ENCODE data around the gene PRPF8.
"Not testable (repeated sequence)": the region's sequence is repeated elsewhere in the genome, so short reads cannot be mapped to it uniquely, and the experiment has no call there.

Gene PRPF8

DNA sequence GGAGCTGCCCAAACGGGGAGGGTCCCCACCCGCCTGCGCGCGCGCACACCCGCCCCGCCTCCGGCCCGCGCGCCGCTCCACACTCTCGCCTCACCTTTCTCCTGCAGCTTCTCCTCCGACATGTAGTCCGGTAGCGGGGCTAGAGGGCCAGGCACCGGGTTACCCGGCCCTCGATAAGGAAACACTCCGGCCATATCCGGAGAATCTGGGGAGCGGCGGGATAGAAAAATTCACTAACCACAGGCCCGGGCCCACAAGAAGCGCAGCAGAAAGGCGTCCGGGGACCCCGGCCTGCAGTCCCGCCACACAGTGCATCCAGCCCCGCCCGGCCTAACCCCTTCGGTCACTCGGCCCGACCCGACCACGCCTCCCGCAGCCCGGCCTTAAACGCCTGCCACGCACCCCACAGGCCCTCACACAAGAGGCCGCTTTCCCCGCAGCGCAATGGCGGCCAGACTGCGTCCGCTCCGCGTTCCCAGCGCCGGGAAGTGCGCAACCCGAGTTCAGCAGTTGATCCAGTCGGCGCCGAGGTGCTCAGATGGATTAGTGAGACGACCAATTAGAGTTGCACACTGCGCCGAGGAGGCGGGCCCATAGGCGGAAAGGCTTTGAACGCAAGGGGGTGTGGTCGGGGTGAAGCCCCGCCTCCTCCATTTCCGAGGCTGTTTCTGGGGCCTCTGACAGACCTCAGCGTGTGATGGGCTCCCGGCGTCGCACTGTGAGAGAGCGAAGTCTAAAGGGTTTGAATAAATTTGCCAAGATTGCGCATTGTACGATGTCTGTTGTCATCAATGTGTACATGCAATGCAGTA is at the start of gene PRPF8:
PRPF8 (minus strand) TSS at position 490 of the 812 bp plus-strand sequence; CDS start at position 194, 296 bp downstream.
- peak; percentile 73 for DNase-seq

DNA sequence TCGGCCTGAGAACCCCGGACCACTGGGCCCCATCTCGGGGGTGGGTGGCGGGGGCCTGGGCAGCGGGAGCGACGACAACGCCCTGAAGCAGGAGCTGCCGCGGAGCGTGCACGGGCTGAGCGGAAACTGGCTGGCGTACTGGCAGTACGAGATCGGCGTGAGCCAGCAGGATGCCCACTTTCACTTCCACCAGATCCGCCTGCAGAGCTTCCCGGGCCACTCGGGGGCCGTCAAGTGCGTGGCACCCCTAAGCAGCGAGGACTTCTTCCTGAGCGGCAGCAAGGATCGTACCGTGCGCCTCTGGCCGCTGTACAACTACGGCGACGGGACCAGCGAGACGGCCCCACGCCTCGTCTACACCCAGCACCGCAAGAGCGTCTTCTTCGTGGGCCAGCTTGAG is 49.1 kb upstream of the PRPF8 start:
- no peak for DNase-seq

DNA sequence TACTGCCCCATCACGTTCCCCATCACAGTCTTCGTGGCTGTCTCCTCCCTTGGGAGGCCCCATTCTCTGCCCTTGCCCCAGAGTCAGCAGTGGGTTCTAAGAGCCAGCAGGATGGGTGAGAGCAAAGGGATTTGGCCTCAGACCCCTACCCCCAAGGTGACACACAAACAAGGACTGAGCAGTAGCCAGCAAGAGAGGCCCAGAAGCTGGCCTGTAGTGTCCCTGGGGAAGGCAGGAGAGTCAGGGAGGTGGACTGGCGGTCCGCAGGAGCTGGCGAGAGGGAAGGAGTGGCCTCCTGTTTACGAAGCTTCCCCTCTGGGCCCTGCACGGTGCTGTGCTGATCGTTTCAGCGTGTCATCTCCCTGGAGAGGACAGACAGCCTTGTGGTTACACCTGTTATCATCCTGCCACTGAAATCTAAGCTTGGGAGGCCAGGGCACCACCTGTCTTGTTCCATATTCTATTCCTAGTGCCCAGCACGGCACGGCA is 48.2 kb upstream of the PRPF8 start:
- no peak for DNase-seq

DNA sequence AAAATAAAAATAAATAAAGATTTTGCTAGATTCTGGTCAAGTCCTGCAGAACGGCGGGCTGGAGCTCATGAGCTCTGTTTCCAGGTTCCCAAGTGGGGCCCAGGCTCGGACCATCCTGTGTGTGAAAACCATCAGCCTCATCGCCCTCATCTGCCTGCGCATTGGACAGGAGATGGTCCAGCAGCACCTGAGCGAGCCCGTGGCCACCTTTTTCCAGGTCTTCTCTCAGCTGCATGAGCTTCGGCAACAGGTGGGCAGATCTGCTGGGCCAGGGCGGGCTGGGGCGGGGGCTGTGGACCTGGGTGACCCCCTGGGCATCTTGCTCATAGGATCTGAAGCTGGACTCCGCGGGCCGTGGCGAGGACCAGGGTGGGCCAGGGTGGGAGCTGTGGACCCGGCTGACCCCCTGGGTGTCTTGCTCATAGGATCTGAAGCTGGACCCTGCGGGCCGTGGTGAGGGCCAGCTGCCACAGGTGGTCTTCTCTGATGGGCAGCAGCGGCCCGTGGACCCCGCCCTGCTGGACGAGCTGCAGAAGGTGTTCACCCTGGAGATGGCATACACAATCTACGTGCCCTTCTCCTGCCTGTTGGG is 47.7 kb upstream of the PRPF8 start:
- DNase-seq, result no peak

DNA sequence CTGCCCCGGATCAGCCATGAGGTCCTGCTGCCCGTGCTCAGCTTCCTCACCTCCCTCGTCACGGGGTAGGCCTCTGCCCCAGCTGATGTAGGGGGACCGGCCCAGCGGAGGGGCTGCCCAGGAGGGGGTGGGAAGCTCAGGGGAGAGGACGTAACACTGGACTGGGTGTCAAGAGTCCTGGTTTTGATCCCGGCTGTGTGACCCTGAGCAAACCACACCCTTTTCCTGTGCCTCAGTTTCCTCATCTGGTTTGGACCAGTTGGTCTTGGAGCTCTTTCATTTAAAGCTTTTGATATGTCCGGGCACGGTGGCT is 46.5 kb upstream of the PRPF8 start:
- DNase-seq, result no peak

DNA sequence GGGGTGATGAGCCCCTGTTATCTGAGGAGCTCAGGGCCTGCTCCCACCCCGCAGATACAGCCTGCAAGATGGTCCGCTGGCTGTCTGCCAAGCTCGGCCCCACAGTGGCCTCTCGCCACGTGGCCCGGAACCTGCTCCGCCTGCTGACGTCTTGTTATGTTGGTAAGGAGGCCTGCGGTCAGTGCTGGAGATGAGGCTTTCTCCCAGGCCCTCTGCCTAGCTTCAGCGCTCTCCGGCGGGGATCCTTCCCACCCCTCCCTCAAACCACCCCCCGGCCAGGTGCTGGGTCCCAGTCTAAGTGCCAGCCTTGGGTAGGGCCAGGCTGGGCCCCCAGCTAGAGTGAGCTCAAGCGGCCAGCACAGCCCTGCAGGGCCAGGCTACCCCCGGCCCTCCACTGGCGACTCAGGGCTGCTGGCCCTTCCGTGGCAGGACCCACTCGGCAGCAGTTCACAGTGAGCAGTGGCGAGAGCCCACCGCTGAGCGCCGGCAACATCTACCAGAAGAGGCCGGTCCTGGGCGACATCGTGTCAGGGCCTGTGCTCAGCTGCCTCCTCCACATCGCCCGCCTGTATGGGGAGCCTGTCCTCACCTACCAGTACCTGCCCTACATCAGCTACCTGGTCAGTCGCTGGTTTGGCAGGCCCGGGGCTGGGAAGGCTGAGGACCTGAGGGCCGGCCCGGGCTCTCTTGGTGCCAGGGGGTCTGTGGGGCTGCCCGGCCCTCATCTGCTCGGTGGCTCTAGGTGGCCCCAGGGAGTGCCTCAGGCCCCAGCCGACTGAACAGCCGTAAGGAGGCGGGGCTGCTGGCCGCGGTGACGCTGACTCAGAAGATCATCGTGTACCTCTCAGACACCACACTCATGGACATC is 45.9 kb upstream of the PRPF8 start:
- DNase-seq, result no peak

DNA sequence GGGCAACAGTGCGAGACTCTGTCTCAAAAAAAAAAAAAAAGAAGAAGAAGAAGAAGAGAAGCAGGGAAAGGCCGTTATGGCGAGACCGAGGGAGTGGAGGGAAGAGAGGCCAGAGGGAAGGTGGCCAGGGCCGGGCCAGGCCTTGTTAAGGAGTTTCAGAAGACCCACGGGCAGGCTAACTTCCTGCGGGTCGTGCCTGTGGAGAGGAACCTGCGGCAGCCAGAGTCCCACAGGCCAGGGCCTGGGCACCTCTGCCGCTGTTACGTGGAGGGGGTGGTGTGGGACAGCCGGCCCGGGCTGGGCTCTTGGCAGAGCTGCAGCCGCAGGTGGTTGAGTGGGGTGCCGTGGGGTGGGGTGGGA is 45.3 kb upstream of the PRPF8 start:
- no peak for DNase-seq

DNA sequence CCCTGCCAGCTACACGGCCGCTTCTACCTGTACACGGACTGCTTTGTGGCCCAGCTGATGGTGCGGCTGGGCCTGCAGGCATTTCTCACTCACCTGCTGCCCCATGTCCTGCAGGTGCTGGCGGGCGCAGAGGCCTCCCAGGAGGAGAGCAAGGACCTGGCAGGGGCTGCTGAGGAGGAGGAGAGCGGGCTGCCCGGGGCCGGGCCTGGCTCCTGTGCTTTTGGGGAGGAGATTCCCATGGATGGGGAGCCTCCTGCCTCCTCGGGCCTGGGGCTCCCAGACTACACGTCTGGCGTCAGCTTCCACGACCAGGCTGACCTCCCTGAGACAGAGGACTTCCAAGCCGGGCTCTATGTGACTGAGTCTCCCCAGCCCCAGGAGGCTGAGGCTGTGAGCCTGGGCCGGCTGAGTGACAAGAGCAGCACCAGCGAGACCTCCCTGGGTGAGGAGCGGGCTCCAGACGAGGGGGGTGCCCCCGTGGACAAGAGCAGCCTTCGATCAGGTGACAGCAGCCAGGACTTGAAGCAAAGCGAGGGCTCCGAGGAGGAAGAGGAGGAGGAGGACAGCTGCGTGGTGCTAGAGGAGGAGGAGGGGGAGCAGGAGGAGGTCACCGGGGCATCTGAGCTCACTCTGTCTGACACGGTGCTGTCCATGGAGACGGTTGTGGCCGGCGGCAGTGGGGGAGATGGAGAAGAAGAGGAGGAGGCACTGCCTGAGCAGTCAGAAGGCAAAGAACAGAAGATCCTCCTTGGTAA is 43.4 kb upstream of the PRPF8 start:
- DNase-seq, result no peak

DNA sequence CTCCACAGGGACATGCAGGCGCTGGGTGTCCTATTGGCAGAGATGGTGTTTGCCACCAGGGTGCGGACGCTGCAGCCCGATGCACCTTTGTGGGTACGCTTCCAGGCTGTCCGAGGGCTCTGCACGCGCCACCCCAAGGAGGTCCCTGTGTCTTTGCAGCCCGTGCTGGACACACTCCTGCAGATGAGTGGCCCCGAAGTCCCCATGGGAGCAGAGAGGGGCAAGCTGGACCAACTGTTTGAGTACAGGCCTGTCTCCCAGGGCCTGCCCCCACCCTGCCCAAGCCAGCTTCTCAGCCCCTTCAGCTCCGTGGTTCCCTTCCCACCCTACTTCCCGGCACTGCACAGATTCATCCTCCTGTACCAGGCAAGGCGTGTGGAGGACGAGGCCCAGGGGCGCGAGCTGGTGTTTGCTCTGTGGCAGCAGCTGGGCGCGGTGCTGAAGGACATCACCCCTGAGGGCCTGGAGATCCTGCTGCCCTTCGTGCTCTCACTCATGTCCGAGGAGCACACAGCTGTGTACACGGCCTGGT is 42.7 kb upstream of the PRPF8 start:
- DNase-seq, result no peak

DNA sequence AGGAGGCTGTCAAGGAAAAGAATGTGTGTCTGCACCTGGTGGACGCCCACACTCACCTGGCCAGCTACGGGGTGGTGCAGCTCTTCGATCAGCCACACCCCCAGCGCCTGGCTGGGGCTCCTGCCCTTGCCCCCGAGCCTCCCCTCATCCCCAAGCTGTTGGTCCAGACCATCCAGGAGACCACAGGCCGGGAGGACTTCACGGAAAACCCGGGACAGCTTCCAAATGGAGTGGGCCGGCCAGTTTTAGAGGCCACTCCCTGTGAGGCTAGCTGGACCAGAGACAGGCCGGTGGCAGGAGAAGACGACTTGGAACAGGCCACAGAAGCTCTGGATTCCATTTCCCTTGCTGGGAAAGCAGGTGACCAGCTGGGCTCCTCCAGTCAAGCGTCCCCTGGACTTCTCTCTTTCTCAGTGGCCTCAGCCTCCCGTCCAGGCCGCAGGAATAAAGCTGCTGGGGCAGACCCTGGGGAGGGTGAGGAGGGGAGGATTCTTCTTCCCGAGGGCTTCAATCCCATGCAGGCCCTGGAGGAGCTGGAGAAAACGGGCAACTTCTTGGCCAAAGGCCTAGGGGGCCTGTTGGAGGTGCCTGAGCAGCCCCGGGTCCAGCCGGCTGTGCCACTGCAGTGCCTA is 42.1 kb upstream of the PRPF8 start:
- DNase-seq, result no peak

DNA sequence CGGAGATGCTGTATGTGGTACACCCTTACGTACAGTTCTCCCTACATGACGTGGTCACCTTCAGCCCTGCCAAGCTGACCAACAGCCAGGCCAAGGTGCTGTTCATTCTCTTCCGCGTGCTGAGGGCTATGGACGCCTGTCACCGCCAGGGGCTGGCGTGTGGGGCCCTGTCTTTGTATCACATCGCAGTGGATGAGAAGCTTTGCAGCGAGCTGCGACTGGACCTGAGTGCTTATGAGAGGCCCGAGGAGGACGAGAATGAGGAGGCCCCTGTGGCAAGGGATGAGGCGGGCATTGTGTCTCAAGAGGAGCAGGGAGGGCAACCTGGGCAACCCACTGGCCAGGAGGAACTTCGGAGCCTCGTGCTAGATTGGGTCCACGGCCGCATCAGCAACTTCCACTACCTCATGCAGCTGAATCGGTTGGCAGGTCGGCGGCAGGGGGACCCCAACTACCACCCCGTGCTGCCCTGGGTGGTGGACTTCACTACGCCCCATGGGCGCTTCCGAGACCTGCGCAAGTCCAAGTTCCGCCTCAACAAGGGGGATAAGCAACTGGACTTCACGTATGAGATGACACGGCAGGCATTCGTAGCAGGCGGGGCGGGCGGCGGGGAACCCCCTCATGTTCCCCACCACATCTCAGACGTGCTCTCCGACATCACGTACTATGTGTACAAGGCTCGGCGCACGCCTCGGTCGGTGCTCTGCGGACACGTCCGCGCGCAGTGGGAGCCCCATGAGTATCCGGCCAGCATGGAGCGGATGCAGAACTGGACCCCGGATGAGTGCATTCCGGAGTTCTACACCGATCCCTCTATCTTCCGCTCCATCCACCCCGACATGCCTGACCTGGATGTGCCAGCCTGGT is 41.2 kb upstream of the PRPF8 start:
- DNase-seq, result no peak

DNA sequence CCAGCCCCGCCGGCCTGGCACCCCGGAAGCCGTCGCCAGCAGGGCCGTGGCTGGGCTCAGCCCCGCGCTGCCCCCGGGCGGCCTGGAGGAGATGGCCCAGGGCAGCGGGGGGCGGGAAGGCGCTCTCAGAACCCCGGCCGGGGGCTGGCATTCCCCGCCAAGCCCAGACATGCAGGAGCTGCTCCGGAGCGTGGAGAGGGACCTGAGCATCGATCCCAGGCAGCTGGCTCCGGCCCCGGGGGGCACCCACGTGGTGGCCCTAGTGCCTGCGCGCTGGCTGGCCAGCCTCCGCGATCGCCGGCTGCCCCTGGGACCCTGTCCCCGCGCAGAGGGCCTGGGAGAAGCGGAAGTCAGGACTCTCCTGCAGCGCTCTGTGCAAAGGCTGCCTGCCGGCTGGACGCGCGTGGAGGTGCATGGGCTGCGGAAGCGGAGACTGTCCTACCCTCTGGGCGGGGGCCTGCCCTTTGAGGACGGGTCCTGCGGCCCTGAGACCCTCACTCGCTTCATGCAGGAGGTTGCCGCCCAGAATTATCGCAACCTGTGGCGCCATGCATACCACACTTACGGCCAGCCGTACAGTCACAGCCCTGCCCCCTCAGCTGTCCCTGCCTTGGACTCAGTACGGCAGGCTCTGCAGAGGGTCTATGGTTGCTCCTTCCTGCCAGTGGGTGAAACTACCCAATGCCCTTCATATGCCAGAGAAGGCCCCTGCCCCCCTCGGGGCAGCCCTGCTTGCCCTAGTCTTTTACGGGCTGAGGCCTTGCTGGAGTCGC is 40.4 kb upstream of the PRPF8 start:
- DNase-seq, result no peak

DNA sequence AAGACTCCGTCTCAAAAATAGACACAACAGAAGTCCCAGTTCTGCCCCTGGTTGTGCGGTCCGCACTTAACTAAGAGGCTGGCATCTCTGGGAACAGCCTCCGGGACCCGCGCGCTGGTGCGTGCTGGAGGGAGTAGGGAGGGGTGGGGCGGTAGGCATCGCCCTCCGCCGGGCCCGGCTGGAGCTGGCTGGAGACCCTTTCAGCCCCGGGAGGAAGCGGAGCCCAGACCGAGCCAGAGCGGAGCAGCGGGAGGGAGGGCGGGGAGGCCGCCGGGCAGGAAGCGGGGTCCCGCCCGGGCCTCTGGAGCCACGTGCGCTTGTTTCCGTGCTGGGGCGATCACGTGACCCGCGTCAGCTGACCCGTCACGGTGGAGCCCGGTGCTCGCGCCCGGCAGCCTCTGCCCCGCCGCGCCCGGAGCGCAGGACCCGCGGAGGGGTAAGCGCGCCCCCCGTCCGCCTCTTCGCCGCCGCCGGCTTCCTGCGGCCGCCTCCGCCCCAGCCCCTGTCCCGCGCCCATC is 39.7 kb upstream of the PRPF8 start, which contains the start of gene WDR81:
WDR81 (plus strand) TSS at position 354 of the 518 bp plus-strand sequence. CDS start 256 bp downstream, outside the sequence.
- DNase-seq, result peak; percentile 37

DNA sequence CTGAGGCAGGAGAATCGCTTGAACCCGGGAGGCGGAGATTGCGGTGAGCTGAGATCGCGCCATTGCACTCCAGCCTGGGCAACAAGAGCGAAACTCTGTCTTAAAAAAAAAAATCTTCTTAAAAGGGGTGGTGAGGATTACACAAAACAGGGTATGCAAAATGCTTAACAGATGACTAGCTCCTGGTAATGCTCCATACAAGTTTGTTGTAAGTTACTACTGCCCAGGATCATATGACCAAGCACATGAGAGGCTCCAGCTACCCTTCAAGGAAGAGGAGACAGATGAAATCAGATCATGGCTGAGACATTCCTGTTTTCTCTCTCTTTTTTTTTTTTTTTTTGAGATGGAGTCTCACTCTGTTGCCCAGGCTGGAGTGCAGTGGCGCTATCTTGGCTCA is 37.4 kb upstream of the PRPF8 start:
- DNase-seq, result not testable (repeated sequence)

DNA sequence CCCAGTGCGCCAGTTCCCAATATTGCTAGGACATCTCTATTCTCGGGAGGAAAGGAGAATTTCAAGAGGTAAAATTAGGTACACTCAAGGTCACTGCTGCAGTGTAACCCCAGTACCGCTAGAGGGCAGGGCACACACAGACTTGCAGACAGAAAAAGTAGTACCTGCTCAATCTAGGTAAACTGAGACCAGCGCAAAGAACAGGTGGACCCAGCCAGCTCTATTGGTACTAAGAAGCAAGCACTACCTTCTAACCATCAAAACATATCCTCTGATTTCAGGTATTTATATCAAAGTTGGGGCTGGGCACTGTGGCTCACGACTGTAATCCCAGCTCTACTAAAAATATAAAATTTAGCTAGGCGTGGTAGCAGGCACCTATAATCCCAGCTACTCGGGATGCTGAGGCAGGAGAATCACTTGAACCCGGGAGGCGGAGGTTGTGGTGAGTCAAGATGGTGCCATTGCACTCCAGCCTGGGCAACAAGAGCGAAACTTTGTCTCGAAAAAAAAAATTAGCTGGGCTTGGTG is 36.3 kb upstream of the PRPF8 start:
- no peak for DNase-seq

DNA sequence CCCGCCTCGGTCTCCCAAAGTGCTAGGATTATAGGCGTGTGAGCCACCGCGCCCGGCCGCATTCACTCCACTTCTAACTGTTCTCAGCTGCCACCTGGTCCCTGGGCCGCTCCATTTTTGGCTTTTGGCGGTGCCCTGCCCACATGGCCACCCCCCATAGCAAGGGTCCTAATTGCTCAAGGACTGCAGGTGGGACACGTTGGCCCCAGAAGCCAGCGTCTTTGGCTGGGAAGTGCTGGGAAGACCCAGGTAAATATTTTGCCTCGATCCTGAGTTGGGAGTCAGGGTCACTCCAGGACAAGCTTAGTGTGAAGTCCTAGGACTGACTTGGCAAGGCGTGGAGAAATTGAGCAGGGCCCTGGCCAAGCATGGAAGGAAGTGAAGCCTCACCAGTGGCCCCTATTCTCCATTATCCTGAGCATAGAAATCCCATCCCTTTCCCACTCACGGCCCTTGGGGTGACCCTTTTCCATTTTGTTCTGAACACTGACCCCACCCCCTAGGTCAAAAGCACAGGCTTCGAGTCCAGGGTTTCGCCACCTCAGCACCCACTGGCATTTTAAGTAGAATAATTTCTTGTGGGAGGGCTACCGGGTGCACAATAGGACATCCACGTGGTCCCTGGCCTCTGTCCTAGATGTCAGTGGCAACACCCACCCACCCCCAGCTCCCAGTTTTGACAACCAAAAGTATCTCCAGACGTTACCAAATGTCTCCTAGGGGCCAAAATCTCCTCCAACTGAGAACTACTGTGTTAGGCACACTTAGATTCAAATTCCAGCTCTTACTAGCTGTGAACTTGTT is 33.9 kb upstream of the PRPF8 start:
- DNase-seq, result no peak

DNA sequence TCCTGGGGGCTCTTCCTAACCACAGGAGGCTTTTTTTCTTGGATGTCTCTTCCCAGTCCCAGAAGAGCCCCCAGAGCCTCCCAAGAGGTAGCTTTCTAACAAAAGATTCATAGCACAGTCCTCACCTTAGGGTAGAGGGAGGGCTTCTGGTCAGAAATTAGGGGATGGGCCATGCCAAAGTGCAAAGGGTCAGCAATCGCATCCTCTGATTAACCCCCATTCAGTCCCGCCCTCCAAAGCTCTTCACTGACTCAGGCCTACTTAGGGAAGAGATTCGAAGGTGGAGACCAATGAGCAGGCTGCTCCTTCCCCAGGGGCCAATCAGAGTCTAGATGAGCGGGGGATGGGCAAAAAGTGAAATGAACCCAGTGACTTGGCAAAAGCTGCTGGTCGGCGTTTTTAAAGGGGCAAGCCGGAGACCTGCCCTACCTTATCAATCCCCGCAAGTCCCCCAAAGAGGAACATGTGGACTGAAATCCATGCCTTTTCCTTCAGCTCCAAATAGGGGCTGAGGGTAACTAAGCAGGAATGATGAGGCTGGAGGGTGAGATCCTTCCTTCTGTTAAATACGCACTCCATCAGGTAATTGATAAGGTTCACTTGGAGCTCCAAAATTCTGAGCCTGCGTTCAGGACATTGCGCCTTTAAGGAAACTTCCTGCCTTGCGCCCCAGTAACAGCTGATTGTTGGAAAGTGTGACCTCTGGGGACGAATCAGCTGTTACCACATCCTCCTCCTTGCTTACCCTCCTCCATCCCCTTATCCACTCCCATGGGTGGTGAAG is 32.4 kb upstream of the PRPF8 start:
- peak; percentile 93 for DNase-seq
